Measurements from ENCODE around the gene TRIM47.

The TRIM47 gene

DNA sequence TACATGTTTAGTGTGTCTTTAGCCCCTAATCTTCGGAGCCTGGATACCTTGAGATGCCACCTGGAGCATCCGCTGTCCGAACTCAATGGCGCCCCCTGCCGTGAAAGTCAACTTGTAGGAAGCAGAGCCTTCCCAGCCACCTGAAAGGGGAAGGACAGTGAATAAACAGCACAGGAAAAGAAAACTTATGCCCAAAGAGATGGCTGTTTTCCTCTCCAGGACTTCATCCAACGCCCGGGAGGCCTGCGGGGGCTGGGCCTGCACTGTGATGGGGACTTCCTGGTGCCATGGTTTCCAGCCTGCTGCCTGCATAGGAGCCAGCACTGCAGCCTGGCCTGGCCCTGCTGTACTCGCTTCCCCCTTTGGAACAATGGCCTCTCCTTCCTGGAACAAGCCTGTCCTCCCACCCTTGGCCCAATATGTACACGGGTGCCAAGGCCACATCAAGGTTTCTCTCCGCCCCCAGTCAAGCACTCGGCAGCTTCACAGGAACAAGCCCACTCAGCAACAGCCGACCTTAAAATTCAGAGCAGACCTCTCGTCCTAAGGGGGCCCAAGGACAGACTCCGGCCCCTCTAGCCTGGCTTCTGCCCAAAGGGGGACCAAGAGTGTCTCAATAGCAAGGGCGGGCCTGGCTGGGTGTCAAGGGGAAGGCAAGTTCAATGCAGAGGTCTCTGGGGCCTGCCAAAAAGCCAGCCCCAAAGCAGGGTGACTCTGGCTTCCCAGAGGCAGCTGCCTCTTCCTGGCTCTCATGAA is 29.7 kb downstream of the TRIM47 start:
- DNase-seq (ENCODE audit: low read depth) = no peak
- TF ChIP-seq, protein P1, sequence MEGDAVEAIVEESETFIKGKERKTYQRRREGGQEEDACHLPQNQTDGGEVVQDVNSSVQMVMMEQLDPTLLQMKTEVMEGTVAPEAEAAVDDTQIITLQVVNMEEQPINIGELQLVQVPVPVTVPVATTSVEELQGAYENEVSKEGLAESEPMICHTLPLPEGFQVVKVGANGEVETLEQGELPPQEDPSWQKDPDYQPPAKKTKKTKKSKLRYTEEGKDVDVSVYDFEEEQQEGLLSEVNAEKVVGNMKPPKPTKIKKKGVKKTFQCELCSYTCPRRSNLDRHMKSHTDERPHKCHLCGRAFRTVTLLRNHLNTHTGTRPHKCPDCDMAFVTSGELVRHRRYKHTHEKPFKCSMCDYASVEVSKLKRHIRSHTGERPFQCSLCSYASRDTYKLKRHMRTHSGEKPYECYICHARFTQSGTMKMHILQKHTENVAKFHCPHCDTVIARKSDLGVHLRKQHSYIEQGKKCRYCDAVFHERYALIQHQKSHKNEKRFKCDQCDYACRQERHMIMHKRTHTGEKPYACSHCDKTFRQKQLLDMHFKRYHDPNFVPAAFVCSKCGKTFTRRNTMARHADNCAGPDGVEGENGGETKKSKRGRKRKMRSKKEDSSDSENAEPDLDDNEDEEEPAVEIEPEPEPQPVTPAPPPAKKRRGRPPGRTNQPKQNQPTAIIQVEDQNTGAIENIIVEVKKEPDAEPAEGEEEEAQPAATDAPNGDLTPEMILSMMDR (IDR thresholded peaks at IDR 0.05; ENCODE audit: low read depth, low read length, missing control alignments) = peak; percentile 78
- no peak overlapping the region for H3K4me3 ChIP-seq (ENCODE audit: low read depth, low read length)
- in situ Hi-C loops (cut with HindIII; ENCODE audit: low sequenced_read_pairs) = loop anchor here (10.0 kb wide), 1 partner anchor 64 kb away; the partner anchor contains the start of gene UNK

- in situ Hi-C loops (cut with HindIII; ENCODE audit: low sequenced_read_pairs) = loop anchor here (10.0 kb wide), 1 partner anchor 63 kb away; the partner anchor contains the start of gene UNK
Observed at GRCh38 chr17:75847614-75848522, 30.5 kb downstream of the TRIM47 start.

GRCh38 chr17:75846692-75847613 is 31.4 kb downstream of the TRIM47 start:
- TF ChIP-seq, protein P1 (IDR thresholded peaks at IDR 0.05; ENCODE audit: low read depth, low read length, missing control alignments) = no peak
- H3K4me3 ChIP-seq (ENCODE audit: low read depth, low read length) = no peak overlapping the region
- DNase-seq (ENCODE audit: low read depth) = no peak
- in situ Hi-C loops (cut with HindIII; ENCODE audit: low sequenced_read_pairs) = loop anchor here (10.0 kb wide), 1 partner anchor 62 kb away; the partner anchor contains the start of gene UNK

More at GRCh38 chr17:75847614-75848522, 30.5 kb downstream of the TRIM47 start:
- no peak overlapping the region for H3K4me3 ChIP-seq (ENCODE audit: low read depth, low read length)
- DNase-seq (ENCODE audit: low read depth) = no peak
- TF ChIP-seq, protein P1 (IDR thresholded peaks at IDR 0.05; ENCODE audit: low read depth, low read length, missing control alignments) = no peak

DNA sequence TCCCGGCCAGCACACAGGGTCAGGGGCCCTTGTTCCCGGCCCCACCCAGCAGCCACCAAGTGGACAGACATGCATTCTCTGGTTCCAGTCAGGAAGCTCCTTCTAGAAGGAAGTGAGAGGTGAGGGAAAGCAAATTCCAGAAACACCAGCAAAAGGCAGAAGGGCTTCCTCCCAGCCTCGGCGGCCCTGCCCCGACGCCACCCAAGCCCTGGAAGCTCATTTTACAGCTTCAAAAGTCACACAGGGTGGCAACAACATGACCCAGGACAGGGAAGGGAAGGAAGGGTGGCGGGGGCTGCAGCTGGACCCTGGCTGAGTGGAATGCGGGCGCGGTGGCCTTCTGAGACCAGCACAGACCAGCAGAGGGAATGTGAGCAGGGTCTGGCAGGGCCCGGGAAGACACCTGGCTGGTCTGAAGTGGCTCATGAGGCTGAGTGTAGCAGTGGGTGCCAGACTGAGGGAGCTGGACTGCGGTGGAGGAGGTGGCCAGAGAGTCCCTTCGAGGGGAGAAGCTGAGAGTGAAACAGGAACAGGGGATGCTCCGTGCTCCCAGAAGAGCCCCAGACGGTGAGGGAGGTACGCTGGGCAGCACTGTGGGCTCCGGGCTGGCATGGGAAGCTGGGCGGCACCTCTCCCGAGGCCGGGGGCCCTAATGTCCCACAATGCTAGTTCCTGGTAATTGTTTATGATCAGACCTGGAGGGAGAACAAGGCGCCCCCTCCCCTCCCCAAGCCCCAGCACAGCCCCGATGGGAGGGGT is 32.3 kb downstream of the TRIM47 start:
- no peak overlapping the region for H3K4me3 ChIP-seq (ENCODE audit: low read depth, low read length)
- in situ Hi-C loops (cut with HindIII; ENCODE audit: low sequenced_read_pairs) = loop anchor here (10.0 kb wide), 1 partner anchor 61 kb away; the partner anchor contains the start of gene UNK
- TF ChIP-seq, protein P1 (IDR thresholded peaks at IDR 0.05; ENCODE audit: low read depth, low read length, missing control alignments) = no peak
- no peak for DNase-seq (ENCODE audit: low read depth)

- no peak for DNase-seq (ENCODE audit: low read depth)
- in situ Hi-C loops (cut with HindIII; ENCODE audit: low sequenced_read_pairs) = loop anchor here (10.0 kb wide), 1 partner anchor 60 kb away; the partner anchor contains the start of gene UNK
- TF ChIP-seq, protein P1 (IDR thresholded peaks at IDR 0.05; ENCODE audit: low read depth, low read length, missing control alignments) = peak; percentile 75
- no peak overlapping the region for H3K4me3 ChIP-seq (ENCODE audit: low read depth, low read length)
Observed at GRCh38 chr17:75845058-75845711, 33.2 kb downstream of the TRIM47 start.
